GM12874 (cell line): Measurements from ENCODE around the gene HSD3B7.

Experiments used
- CTCF ChIP-seq: IDR thresholded peaks from 2 replicates; pipeline ENCODE4 v1.5.1; 2011; ENCODE audit warnings: low read depth, mild to moderate bottlenecking, control low read depth, low read length, moderate library complexity; ENCODE audit not compliant: insufficient read depth

The HSD3B7 gene

GRCh38 chr16:30971298-30971697 lies 13.7 kb upstream of the HSD3B7 start:
- TF ChIP-seq CTCF: no peak

GRCh38 chr16:30972872-30973271 lies 12.1 kb upstream of the HSD3B7 start:
- 0 out of 2 replicates have a peak, but pooled peaks have one; percentile 1 for TF ChIP-seq CTCF

- TF ChIP-seq CTCF: no peak
These were observed 10.7 kb upstream of the HSD3B7 start for GRCh38 chr16:30974348-30974747.

GRCh38 chr16:30976486-30976885 lies 8.5 kb upstream of the HSD3B7 start:
- TF ChIP-seq CTCF: no peak

GRCh38 chr16:30977502-30977901 lies 7.5 kb upstream of the HSD3B7 start:
- peak; percentile 44 for TF ChIP-seq CTCF

- no peak for TF ChIP-seq CTCF
These were observed 5.6 kb upstream of the HSD3B7 start for GRCh38 chr16:30979170-30980022.

- no peak for TF ChIP-seq CTCF
These were observed 5.0 kb upstream of the HSD3B7 start for GRCh38 chr16:30980023-30980371.
